ENCODE measurements around the gene AIRE. TPM values are rescaled to one million over a fixed set of nuclear protein-coding genes. Genes with fewer than 3 reads are reported as not detected.

Gene AIRE
- polyA plus RNA-seq, 2 donors: 0.01 to 0.06 TPM

DNA sequence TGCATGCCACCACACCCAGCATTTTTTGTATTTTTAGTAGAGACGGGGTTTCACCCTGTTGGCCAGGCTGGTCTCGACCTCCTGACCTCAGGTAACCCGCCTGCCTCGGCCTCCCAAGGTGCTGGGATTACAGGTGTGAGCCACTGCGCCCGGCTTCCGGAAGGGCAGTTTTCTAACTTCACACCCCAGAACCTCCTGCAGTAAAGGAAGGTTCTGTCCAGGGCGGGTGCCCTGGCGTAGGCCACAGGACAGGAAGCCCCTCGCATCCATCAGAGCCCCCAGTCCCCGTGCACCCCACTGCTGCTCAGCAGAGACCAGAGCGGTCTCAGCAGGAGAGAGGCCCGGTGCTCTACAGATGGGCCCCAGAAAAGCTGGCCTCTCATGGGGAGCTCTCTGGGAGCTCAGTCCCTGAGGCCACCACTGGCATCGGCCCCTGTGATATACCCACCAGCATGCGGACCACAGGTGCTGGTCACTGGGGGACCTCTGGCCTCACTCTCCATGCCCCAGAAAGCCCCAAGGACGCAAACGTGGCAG, 19.9 kb upstream of the AIRE start:
- H3K27ac ChIP-seq (ENCODE audit: low read depth in 2 of 2, low read length in 1 of 2): no peak overlapping the region
- no peaks in the 10 kb centered on the region for H3K36me3 ChIP-seq (ENCODE audit: control insufficient read depth in 2 of 2, insufficient read depth in 2 of 2, low read length in 1 of 2)
- no peaks in the 10 kb centered on the region for H3K27me3 ChIP-seq (ENCODE audit: control insufficient read depth in 1 of 2, insufficient read depth in 2 of 2, low read length in 2 of 2)
- H3K4me3 ChIP-seq (ENCODE audit: low read depth in 1 of 2, low read length in 2 of 2): no peak overlapping the region
- WGBS, 2 donors: 90 to 92% methylated on average over 17 of the region's 17 CpGs
- no peaks in the 10 kb centered on the region for H3K4me1 ChIP-seq (ENCODE audit: control insufficient read depth in 2 of 2, insufficient read depth in 2 of 2, low read length in 1 of 2)
- no peaks in the 10 kb centered on the region for H3K9me3 ChIP-seq (ENCODE audit: control insufficient read depth in 2 of 2, insufficient read depth in 1 of 2, low read depth in 1 of 2, low read length in 1 of 2)

GRCh38 chr21:44267655-44268142, 18.0 kb upstream of the AIRE start:
- 65 to 70% methylated on average over 19 of the region's 19 CpGs for WGBS, 2 donors
- Histone ChIP-seq H3K27me3 (ENCODE audit: control insufficient read depth in 1 of 2, insufficient read depth in 2 of 2, low read length in 2 of 2) (no peaks in the 10 kb centered on the region), H3K27ac (ENCODE audit: low read depth in 2 of 2, low read length in 1 of 2) (no peak overlapping the region), H3K4me1 (ENCODE audit: control insufficient read depth in 2 of 2, insufficient read depth in 2 of 2, low read length in 1 of 2) (no peaks in the 10 kb centered on the region), H3K9me3 (ENCODE audit: control insufficient read depth in 2 of 2, insufficient read depth in 1 of 2, low read depth in 1 of 2, low read length in 1 of 2) (no peaks in the 10 kb centered on the region), H3K36me3 (ENCODE audit: control insufficient read depth in 2 of 2, insufficient read depth in 2 of 2, low read length in 1 of 2) (no peaks in the 10 kb centered on the region), H3K4me3 (ENCODE audit: low read depth in 1 of 2, low read length in 2 of 2) (no peak overlapping the region)

DNA sequence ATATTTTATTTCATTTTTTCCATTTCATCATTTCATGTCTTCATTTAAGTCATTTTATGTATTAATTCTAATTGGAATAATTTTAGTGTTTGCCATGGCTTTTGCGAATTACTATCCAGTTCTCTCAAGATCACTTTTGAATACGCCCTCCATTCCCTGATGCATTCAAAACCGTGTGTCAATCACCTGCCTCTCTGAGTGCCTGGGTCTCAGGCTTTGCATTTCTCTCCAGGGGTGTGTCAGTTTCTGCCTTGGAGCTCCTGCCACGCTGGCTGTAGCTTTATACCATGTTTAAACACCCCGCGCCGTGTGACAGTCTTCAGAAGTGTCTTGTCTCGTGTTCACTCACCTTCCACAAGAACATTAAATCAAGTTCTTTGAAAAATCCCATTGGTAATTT, 16.6 kb upstream of the AIRE start:
- no peak overlapping the region for H3K4me3 ChIP-seq (ENCODE audit: low read depth in 1 of 2, low read length in 2 of 2)
- no peak overlapping the region for H3K27ac ChIP-seq (ENCODE audit: low read depth in 2 of 2, low read length in 1 of 2)
- WGBS, 2 donors: 77 to 79% methylated on average over 8 of the region's 8 CpGs
- H3K27me3 ChIP-seq (ENCODE audit: control insufficient read depth in 1 of 2, insufficient read depth in 2 of 2, low read length in 2 of 2): no peaks in the 10 kb centered on the region
- H3K36me3 ChIP-seq (ENCODE audit: control insufficient read depth in 2 of 2, insufficient read depth in 2 of 2, low read length in 1 of 2): no peaks in the 10 kb centered on the region
- no peaks in the 10 kb centered on the region for H3K4me1 ChIP-seq (ENCODE audit: control insufficient read depth in 2 of 2, insufficient read depth in 2 of 2, low read length in 1 of 2)
- H3K9me3 ChIP-seq (ENCODE audit: control insufficient read depth in 2 of 2, insufficient read depth in 1 of 2, low read depth in 1 of 2, low read length in 1 of 2): no peaks in the 10 kb centered on the region

DNA sequence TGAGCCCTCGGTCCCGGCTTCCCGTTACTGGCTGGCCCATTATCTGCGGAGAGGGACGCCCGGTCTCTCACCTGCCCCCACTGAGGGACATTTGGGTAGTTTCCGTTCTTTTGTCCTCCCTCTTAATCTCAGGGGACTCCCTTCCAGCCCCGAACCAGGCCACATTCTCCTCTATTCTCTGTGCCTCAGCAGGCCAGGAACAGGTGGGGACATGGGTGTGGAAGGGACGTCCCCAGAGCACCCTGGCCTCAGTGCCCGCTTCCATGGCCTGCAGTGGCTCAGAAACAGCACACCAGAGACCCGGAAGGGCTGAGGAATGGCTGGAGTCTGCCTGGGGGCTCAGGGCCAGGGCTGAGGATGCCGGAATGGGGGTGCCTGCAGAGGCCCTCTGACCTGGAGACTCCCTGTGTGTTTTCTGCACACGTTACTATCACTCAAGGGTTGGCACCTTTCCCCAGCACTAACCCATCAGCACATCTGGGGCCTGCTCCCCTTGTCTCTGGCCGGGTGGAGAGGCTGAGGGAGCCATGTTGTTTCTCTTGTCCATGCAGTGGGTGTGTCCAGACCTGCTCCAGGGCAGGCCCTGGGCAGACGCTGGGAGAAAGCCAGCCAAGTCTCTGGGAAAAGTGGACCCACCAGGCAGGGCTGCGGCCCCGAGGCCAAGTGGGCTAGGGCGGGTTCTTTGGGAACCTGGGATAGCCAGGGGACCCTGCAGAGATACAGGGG, 14.0 kb upstream of the AIRE start:
- Histone ChIP-seq H3K4me1 (ENCODE audit: control insufficient read depth in 2 of 2, insufficient read depth in 2 of 2, low read length in 1 of 2) (no peaks in the 10 kb centered on the region), H3K9me3 (ENCODE audit: control insufficient read depth in 2 of 2, insufficient read depth in 1 of 2, low read depth in 1 of 2, low read length in 1 of 2) (no peaks in the 10 kb centered on the region), H3K27ac (ENCODE audit: low read depth in 2 of 2, low read length in 1 of 2) (no peak overlapping the region), H3K36me3 (ENCODE audit: control insufficient read depth in 2 of 2, insufficient read depth in 2 of 2, low read length in 1 of 2) (no peaks in the 10 kb centered on the region), H3K4me3 (ENCODE audit: low read depth in 1 of 2, low read length in 2 of 2) (no peak overlapping the region), H3K27me3 (ENCODE audit: control insufficient read depth in 1 of 2, insufficient read depth in 2 of 2, low read length in 2 of 2) (no peaks in the 10 kb centered on the region)
- WGBS, 2 donors: 82 to 84% methylated on average over 18 of the region's 18 CpGs

DNA sequence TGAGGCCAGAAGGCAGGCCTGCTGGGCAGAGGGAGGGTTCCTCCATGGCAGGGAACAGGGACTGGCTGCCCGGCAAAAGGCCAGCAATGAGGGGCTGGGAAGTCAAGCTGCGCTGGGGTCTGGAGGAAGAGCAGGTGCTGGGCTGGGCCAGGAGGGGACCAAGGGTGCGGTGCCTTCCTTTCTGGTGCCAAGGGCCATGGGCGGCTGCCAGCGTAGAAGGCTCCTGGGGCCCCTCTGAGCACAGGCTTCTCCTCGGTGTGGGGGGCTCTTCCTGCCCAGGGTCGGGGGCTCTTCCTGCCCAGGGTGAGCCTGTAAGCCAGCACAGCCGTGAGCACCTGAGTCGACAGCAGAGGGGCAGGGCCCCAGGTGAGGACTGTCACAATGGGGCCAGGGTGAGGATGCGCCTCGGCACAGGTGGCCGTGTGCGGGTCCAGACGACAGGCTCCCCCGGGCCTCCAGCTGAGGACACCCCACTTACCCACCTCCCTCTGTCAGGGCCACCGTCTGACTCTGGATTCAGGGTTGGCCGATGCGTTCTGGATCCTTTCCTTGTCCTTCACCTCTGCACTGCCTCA, 13.3 kb upstream of the AIRE start:
- 82 to 89% methylated on average over 17 to 18 of the region's 18 CpGs for WGBS, 2 donors
- no peaks in the 10 kb centered on the region for H3K4me1 ChIP-seq (ENCODE audit: control insufficient read depth in 2 of 2, insufficient read depth in 2 of 2, low read length in 1 of 2)
- H3K27ac ChIP-seq (ENCODE audit: low read depth in 2 of 2, low read length in 1 of 2): no peak overlapping the region
- no peaks in the 10 kb centered on the region for H3K36me3 ChIP-seq (ENCODE audit: control insufficient read depth in 2 of 2, insufficient read depth in 2 of 2, low read length in 1 of 2)
- H3K27me3 ChIP-seq (ENCODE audit: control insufficient read depth in 1 of 2, insufficient read depth in 2 of 2, low read length in 2 of 2): no peaks in the 10 kb centered on the region
- H3K9me3 ChIP-seq (ENCODE audit: control insufficient read depth in 2 of 2, insufficient read depth in 1 of 2, low read depth in 1 of 2, low read length in 1 of 2): no peaks in the 10 kb centered on the region
- H3K4me3 ChIP-seq (ENCODE audit: low read depth in 1 of 2, low read length in 2 of 2): no peak overlapping the region

GRCh38 chr21:44273046-44273445, 12.6 kb upstream of the AIRE start:
- 60 to 72% methylated on average over 7 of the region's 7 CpGs for WGBS, 2 donors
- H3K9me3 ChIP-seq (ENCODE audit: control insufficient read depth in 2 of 2, insufficient read depth in 1 of 2, low read depth in 1 of 2, low read length in 1 of 2): no peaks in the 10 kb centered on the region
- no peak overlapping the region for H3K4me3 ChIP-seq (ENCODE audit: low read depth in 1 of 2, low read length in 2 of 2)
- H3K27ac ChIP-seq (ENCODE audit: low read depth in 2 of 2, low read length in 1 of 2): no peak overlapping the region
- no peaks in the 10 kb centered on the region for H3K36me3 ChIP-seq (ENCODE audit: control insufficient read depth in 2 of 2, insufficient read depth in 2 of 2, low read length in 1 of 2)
- no peaks in the 10 kb centered on the region for H3K27me3 ChIP-seq (ENCODE audit: control insufficient read depth in 1 of 2, insufficient read depth in 2 of 2, low read length in 2 of 2)
- no peaks in the 10 kb centered on the region for H3K4me1 ChIP-seq (ENCODE audit: control insufficient read depth in 2 of 2, insufficient read depth in 2 of 2, low read length in 1 of 2)

DNA sequence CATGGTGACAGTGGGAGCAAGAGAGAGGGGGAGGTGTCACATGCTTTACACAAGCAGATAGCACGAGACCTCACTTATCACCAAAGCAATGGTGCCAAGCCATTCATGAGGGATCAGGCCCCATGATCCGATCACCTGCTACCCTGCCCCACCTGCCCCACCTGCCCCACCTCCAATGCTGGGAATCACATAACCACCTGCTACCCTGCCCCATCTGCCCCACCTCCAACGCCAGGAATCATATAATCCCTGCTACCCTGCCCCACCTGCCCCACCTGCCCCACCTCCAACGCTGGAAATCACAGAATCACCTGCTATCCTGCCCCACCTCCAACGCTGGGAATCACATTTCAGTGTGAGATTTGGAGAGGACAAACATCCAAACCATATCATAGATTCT, 10.6 kb upstream of the AIRE start:
- 67 to 68% methylated on average over 5 of the region's 5 CpGs for WGBS, 2 donors
- Histone ChIP-seq H3K27ac (ENCODE audit: low read depth in 2 of 2, low read length in 1 of 2) (no peak overlapping the region), H3K4me1 (ENCODE audit: control insufficient read depth in 2 of 2, insufficient read depth in 2 of 2, low read length in 1 of 2) (no peaks in the 10 kb centered on the region), H3K36me3 (ENCODE audit: control insufficient read depth in 2 of 2, insufficient read depth in 2 of 2, low read length in 1 of 2) (no peaks in the 10 kb centered on the region), H3K4me3 (ENCODE audit: low read depth in 1 of 2, low read length in 2 of 2) (no peak overlapping the region), H3K27me3 (ENCODE audit: control insufficient read depth in 1 of 2, insufficient read depth in 2 of 2, low read length in 2 of 2) (no peaks in the 10 kb centered on the region), H3K9me3 (ENCODE audit: control insufficient read depth in 2 of 2, insufficient read depth in 1 of 2, low read depth in 1 of 2, low read length in 1 of 2) (no peaks in the 10 kb centered on the region)

GRCh38 chr21:44279354-44280260, 6.1 kb upstream of the AIRE start:
- Histone ChIP-seq H3K4me1 (ENCODE audit: control insufficient read depth in 2 of 2, insufficient read depth in 2 of 2, low read length in 1 of 2) (no peaks in the 10 kb centered on the region), H3K27me3 (ENCODE audit: control insufficient read depth in 1 of 2, insufficient read depth in 2 of 2, low read length in 2 of 2) (no peaks in the 10 kb centered on the region), H3K27ac (ENCODE audit: low read depth in 2 of 2, low read length in 1 of 2) (no peak overlapping the region), H3K9me3 (ENCODE audit: control insufficient read depth in 2 of 2, insufficient read depth in 1 of 2, low read depth in 1 of 2, low read length in 1 of 2) (no peaks in the 10 kb centered on the region), H3K36me3 (ENCODE audit: control insufficient read depth in 2 of 2, insufficient read depth in 2 of 2, low read length in 1 of 2) (no peaks in the 10 kb centered on the region), H3K4me3 (ENCODE audit: low read depth in 1 of 2, low read length in 2 of 2) (no peak overlapping the region)
- 83 to 85% methylated on average over 19 of the region's 19 CpGs for WGBS, 2 donors

DNA sequence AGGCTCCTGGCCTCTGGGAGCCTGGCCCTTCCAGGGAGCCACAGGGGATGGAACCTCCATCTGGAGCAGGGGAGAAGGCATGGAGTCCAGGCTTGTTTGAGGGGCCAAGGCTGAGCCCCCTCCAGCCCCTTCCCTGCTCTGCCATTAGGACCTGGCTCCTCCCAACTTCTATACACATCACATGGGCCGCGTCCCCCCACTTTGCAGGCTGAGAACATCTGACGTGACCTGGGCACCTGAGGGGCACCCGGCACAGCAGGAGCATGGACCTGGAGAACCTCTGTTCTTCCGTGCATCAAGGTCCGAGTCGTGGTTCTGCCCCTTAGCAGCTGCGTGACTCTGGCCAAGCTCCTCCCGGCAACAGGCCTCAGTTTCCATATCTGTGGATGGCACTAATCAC, 3.9 kb upstream of the AIRE start:
- Histone ChIP-seq H3K9me3 (ENCODE audit: control insufficient read depth in 2 of 2, insufficient read depth in 1 of 2, low read depth in 1 of 2, low read length in 1 of 2) (no peaks in the 10 kb centered on the region), H3K27me3 (ENCODE audit: control insufficient read depth in 1 of 2, insufficient read depth in 2 of 2, low read length in 2 of 2) (no peaks in the 10 kb centered on the region), H3K27ac (ENCODE audit: low read depth in 2 of 2, low read length in 1 of 2) (no peak overlapping the region), H3K36me3 (ENCODE audit: control insufficient read depth in 2 of 2, insufficient read depth in 2 of 2, low read length in 1 of 2) (no peaks in the 10 kb centered on the region), H3K4me3 (ENCODE audit: low read depth in 1 of 2, low read length in 2 of 2) (no peak overlapping the region), H3K4me1 (ENCODE audit: control insufficient read depth in 2 of 2, insufficient read depth in 2 of 2, low read length in 1 of 2) (peaks cover 0 to 5% of the 10 kb centered on the region in 2 donors)
- WGBS, 2 donors: 92 to 94% methylated on average over 9 of the region's 9 CpGs
